HG03378 (cell line): ENCODE results near the gene MYO3A.
"Not testable (repeated sequence)": the region's sequence is repeated elsewhere in the genome, so short reads cannot be mapped to it uniquely, and the experiment has no call there.

Experiments used
- ATAC-seq: cut with Tn5 transposase; IDR thresholded peaks from one replicate; pipeline ENCODE4 v1.9.1; 2021; ENCODE audit warnings: mild to moderate bottlenecking, moderate library complexity; ENCODE audit not compliant: unreplicated experiment

The MYO3A gene

GRCh38 chr10:25972631-25973030, 38.6 kb downstream of the MYO3A start:
- ATAC-seq = no peak

- no peak for ATAC-seq
Measured at GRCh38 chr10:25974897-25975459, 40.9 kb downstream of the MYO3A start.

- no peak for ATAC-seq
Measured at GRCh38 chr10:25978771-25979170, 44.7 kb downstream of the MYO3A start.

GRCh38 chr10:25982107-25982506, 48.1 kb downstream of the MYO3A start:
- no peak for ATAC-seq

- no peak for ATAC-seq
Measured at GRCh38 chr10:25988583-25988982, 54.6 kb downstream of the MYO3A start.

GRCh38 chr10:25989951-25990350, 55.9 kb downstream of the MYO3A start:
- no peak for ATAC-seq

- peak; percentile 59 for ATAC-seq
Measured at GRCh38 chr10:25999295-25999981, 65.4 kb downstream of the MYO3A start.

GRCh38 chr10:26000971-26001370, 66.9 kb downstream of the MYO3A start:
- ATAC-seq = no peak

GRCh38 chr10:26002466-26002865, 68.4 kb downstream of the MYO3A start:
- ATAC-seq = not testable (repeated sequence)

- no peak for ATAC-seq
Measured at GRCh38 chr10:26015092-26015491, 81.1 kb downstream of the MYO3A start.

- no peak for ATAC-seq
Measured at GRCh38 chr10:26022831-26023230, 88.8 kb downstream of the MYO3A start.

- no peak for ATAC-seq
Measured at GRCh38 chr10:26024303-26024702, 90.3 kb downstream of the MYO3A start.

GRCh38 chr10:26025523-26025922, 91.5 kb downstream of the MYO3A start:
- no peak for ATAC-seq

- ATAC-seq = no peak
Measured at GRCh38 chr10:26029858-26030257, 95.8 kb downstream of the MYO3A start.

GRCh38 chr10:26031300-26031699, 97.3 kb downstream of the MYO3A start:
- peak; percentile 55 for ATAC-seq

- no peak for ATAC-seq
Measured at GRCh38 chr10:26043469-26043868, 109.4 kb downstream of the MYO3A start.

GRCh38 chr10:26044141-26044749, 110.2 kb downstream of the MYO3A start:
- ATAC-seq = no peak

GRCh38 chr10:26046073-26046700, 112.2 kb downstream of the MYO3A start:
- ATAC-seq = no peak

- ATAC-seq = no peak
Measured at GRCh38 chr10:26048756-26049155, 114.7 kb downstream of the MYO3A start.

- no peak for ATAC-seq
Measured at GRCh38 chr10:26052326-26052725, 118.3 kb downstream of the MYO3A start.

- ATAC-seq = no peak
Measured at GRCh38 chr10:26057466-26057865, 123.4 kb downstream of the MYO3A start.

- ATAC-seq = no peak
Measured at GRCh38 chr10:26064106-26064505, 130.1 kb downstream of the MYO3A start.
